GM21360 (cell line): Measurements from ENCODE around the gene ERBB2.
"Not testable (repeated sequence)": the region's sequence is repeated elsewhere in the genome, so short reads cannot be mapped to it uniquely, and the experiment has no call there.

Experiments used
- ATAC-seq: cut with Tn5 transposase; IDR thresholded peaks from one replicate; pipeline ENCODE4 v1.9.1; 2021; ENCODE audit warnings: mild to moderate bottlenecking, moderate library complexity; ENCODE audit not compliant: unreplicated experiment

The ERBB2 gene

GRCh38 chr17:39702901-39703893, 3.3 kb downstream of the ERBB2 start:
- no peak for ATAC-seq

DNA sequence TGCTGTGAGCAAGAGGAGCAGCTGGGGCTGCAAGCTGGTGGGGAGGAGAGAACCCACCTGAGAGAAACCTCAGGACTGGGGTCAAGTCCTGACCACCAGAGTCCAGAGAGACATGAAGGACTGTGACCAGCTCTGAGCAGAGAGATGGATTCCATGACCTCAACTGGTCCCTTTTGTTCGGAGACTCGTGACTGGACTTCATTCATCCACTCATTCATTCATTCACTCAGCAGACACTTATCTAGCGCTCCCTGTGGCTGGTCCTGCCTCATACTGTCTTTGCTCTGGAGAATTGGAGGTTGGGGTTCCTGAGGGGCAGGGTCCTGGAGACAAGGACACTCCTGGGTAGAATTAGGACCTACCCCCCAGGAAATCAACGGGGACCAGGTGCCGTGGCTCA, 4.0 kb downstream of the ERBB2 start:
- no peak for ATAC-seq

DNA sequence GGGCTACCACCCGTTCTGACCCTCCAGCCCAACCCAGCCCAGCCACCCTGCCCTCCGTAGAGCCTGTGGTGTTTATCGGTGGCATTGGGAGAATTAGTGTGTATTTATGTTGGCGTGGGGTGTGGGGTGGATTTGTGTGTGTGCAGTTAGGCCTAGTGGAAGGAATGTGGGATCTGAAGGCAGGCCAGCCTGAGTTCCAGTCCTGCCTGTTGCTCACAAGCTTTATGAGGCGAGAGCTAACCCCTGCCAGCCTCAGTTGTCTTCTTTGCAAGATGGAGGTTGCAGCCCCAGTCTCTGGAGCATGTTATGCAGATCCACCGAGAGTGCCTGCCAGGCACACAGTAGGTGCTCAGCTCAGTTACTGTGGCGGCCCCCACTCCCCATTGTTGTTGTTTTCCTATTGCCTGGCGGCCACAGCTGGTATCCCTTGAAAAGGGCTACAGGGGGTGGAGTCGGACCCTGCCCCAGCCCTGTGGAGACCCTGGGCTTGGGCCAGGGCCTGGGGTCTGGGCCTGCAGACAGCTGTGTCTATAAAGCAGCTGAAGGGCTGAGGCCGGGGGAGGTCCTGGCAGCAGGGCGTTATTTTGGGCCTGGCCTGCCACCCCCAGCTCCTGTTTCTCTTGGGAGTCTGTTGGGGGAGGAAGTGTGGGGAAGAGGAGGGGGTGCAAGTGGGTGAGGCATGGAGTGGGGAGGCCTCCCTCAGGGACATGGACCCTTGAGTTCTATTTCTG, 5.1 kb downstream of the ERBB2 start:
- no peak for ATAC-seq

DNA sequence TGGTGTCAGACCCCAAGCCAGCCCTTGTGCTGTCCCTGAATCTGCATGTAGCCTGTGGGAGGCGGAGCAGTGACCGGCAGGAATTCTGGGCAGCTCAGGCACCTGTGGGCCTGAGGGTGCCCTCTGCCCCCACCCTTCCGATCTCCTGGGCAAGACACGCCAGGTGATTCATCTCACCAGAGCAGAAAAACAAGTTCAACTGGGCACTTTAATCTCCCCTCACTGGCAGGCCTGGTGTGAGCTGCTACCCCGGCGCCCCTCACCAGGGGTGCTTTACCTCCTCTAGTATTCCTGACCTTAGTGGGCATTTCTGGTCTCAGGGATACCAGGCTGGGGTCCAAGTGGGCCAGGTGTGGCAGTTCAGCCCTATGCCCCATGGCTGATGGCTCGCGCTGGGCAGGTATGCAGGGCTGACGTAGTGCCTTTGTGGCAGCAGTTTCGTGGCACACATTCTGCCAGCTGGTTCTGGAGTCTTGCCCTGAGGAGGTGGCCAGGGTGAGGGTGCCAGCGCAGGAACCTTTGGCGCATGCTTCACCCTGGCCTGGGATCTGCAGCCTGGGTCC, 6.0 kb downstream of the ERBB2 start:
- ATAC-seq: no peak

DNA sequence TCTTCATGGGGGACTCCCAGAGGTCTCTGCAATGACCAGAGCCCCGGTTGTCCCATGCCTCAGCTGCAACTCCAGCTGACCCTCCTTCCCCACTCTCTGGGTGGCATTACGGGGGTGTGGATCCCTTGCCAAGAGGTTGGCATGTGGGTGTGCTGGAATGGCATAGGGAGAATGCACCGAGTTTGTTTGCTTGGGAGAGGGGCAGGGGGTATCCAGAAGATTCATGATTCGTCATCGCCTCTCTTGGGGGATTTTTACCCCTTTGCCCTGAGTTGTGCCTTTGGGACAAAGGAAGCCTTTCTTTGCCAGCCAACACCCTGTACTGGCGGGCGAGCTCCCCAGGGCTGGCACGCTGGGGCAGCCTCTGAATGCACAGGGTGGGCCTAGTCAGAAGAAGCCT, 6.5 kb downstream of the ERBB2 start:
- ATAC-seq: no peak

GRCh38 chr17:39706921-39707337, 7.1 kb downstream of the ERBB2 start:
- no peak for ATAC-seq

DNA sequence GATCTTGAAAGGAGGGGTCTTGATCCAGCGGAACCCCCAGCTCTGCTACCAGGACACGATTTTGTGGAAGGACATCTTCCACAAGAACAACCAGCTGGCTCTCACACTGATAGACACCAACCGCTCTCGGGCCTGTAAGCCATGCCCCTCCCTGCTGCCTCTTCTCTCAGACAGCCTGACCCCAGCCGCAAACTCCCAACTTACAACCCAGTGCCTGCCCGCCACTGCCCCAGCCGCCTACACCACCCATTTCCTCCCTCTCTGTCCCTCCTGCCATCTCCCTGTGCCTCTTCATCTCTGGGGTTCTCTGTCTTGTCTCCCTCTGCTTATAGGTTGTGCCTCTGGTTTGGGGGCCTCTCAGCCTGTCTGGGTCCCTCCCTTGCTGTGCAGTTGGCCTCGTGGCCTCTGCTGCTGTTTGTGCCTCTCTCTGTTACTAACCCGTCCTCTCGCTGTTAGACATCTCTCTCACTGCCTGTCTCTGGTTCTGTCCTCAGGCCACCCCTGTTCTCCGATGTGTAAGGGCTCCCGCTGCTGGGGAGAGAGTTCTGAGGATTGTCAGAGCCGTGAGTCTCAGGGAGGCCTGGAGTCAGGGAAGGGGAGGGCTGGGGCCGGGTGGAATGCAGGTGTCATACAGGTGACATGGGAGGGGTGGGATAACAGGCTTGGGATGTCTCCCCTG, 9.6 kb downstream of the ERBB2 start:
- ATAC-seq: no peak

DNA sequence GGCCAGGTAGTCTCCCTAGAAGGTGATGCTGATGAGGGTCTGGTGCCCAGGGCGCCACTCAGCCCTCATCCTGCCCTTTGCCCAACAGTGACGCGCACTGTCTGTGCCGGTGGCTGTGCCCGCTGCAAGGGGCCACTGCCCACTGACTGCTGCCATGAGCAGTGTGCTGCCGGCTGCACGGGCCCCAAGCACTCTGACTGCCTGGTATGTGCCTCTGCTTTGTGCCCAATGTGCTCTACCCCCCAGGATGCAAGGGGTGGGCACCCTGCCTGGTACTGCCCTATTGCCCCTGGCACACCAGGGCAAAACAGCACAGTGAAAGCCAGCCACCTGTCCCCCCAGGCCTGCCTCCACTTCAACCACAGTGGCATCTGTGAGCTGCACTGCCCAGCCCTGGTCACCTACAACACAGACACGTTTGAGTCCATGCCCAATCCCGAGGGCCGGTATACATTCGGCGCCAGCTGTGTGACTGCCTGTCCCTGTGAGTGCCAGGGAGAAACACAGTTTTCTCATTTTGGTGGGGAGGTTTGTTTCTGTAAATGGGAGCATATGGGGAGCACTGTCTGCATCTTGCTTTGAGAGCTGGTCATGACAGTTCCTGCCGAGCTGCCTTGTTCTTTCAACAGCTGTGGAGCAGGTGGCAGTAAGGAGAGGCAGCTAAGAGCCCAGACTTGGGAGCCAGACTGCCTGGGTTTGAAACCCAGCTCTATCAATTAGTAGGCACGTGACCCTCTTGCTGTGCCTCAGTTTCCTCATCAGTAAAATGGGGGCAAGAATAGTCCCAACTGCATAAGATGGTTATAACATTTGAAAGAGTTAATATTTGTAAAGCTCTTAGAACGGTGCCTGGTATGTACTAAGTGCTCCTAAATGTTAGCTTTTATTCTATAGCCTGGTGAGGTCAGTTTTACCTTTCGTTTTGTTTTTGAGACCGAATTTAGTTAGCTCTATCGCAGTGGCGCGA, 10.4 kb downstream of the ERBB2 start:
- no peak for ATAC-seq

- not testable (repeated sequence) for ATAC-seq
Measured at GRCh38 chr17:39711071-39711470, 11.2 kb downstream of the ERBB2 start.

- ATAC-seq: no peak
Measured at GRCh38 chr17:39711851-39712250, 12.0 kb downstream of the ERBB2 start.

- no peak for ATAC-seq
Measured at GRCh38 chr17:39714234-39714633, 14.4 kb downstream of the ERBB2 start.

DNA sequence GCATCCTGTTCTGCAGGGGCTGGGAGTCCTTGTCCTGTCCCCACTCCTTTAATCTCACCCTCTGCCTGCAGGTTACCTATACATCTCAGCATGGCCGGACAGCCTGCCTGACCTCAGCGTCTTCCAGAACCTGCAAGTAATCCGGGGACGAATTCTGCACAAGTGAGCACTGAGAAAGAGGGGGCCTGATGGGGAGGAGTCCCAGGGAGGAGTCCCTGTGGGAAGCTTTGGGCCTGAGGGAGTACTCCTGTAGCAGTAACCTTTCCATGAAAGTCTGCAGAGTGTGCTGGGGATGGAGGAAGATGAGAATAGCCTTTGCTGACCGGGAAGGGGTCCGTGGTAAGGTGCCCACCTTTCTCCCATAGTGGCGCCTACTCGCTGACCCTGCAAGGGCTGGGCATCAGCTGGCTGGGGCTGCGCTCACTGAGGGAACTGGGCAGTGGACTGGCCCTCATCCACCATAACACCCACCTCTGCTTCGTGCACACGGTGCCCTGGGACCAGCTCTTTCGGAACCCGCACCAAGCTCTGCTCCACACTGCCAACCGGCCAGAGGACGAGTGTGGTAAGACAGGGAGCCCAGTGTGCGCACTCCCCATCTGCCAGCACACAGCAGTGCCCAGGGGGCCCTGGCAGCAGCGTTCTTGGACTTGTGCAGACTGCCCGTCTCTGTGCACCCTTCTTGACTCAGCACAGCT, 15.7 kb downstream of the ERBB2 start:
- ATAC-seq: no peak

GRCh38 chr17:39716073-39716818, 16.4 kb downstream of the ERBB2 start:
- no peak for ATAC-seq

DNA sequence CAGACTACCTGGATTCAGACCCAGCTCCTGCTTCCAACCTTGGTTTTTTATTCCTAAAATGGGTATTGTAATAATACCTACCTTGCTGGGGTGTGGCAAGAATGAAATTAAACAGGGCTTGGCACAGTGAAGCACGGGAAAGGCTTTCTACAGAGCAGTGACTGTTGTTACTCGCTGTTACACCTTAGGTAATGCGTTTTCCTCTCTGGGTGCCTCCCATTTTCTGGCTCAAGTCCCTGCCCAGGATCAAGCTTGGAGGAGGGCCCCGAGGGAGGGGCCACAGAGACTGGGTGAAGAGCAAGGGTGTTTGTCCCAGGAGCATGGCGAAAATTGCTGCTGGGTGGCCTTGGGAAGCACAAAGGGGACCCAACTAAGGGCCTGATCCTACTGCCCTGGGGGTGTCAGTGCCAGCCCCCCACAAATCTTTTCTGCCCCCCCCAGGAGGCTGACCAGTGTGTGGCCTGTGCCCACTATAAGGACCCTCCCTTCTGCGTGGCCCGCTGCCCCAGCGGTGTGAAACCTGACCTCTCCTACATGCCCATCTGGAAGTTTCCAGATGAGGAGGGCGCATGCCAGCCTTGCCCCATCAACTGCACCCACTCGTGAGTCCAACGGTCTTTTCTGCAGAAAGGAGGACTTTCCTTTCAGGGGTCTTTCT, 17.1 kb downstream of the ERBB2 start:
- no peak for ATAC-seq

DNA sequence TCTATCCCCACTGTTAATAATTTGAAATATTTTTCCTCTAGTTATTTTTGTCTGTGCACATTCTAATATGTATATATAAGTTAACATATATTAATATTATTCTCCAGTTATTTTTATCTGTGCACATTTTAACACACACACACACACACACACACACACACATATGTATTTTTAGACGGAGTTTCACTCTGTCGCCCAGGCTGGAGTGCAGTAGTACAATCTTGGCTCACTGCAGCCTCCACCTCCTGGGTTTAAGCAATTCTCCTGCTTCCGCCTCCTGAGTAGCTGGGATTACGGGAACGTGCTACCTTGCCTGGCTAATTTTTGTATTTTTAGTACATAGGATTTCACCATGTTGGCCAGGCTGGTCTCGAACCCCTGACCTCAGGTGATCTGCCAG, 17.8 kb downstream of the ERBB2 start:
- ATAC-seq: no peak

DNA sequence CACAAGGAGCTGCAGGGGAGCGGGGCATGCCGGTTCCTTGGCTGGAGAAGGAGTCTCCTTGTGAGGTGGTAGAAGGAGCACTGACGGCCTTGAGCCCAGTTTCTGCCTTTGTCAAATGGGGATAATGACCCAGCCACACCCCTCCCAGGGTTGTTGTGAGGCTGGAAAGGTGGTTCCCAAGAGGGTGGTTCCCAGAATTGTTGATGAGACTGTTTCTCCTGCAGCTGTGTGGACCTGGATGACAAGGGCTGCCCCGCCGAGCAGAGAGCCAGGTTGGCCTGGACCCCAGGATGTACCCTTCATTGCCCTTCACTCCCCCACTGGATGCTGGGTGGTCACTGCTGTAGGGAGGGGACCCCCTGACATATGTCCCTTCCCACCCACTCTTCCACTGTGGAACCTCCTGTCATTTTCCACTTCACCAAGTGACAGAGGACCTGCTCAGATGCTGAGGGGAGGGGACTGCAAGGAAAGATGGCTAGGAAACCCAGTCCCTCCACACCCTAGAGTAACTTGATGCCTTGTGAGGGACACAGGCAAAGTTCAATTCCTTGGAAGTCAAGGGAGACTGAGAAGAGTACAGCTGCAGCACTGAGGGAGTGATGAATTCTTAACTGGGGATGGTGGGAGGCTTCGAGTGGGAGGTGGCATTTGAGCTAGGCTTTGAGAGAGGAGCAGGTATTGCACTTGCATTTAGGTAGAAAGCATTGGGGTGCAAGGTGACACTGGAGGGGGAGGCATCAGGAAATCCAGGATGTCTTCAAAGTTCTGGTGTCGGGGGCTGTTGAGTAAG, 19.9 kb downstream of the ERBB2 start:
- ATAC-seq: no peak

GRCh38 chr17:39722104-39722503, 22.2 kb downstream of the ERBB2 start:
- no peak for ATAC-seq
